ENCODE results near the gene HAPSTR1. TPM values are rescaled to one million over a fixed set of nuclear protein-coding genes. Genes with fewer than 3 reads are reported as not detected.

The HAPSTR1 gene, protein sequence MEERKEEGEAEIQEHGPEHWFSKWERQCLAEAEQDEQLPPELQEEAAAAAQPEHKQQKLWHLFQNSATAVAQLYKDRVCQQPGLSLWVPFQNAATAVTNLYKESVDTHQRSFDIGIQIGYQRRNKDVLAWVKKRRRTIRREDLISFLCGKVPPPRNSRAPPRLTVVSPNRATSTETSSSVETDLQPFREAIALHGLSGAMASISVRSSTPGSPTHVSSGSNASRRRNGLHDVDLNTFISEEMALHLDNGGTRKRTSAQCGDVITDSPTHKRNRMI
- total RNA-seq (2016; rRNA removed; fragmentation: Illumina TruSeq; extraction: Trizol) = 83.2 and 98.4 TPM in 2 replicates
- total RNA-seq (2016; cell fraction: cytosol; rRNA removed; fragmentation: Illumina TruSeq; extraction: Trizol; ENCODE audit: low read depth) = 7.8 and 8.2 TPM in 2 replicates
- total RNA-seq (2016; cell fraction: insoluble cytoplasmic fraction; rRNA removed; fragmentation: Illumina TruSeq; extraction: Trizol) = 84.4 and 87.6 TPM in 2 replicates
- total RNA-seq (2016; cell fraction: membrane; rRNA removed; fragmentation: Illumina TruSeq; extraction: Trizol) = 37.9 and 42.3 TPM in 2 replicates
- 61.0 and 71.2 TPM in 2 replicates for total RNA-seq (2016; cell fraction: nucleus; rRNA removed; fragmentation: Illumina TruSeq; extraction: Trizol)
- 23.6 and 25.2 TPM in 2 replicates for polyA plus RNA-seq (2011; rRNA removed)
- 10.9 and 17.5 TPM in 2 replicates for polyA plus RNA-seq (2011; cell fraction: cytosol; rRNA removed)
- 18.7 and 24.1 TPM in 2 replicates for polyA plus RNA-seq (2011; cell fraction: nucleus; rRNA removed)
- 23.7 and 25.0 TPM in 2 replicates for polyA plus RNA-seq (2012)
- polyA plus RNA-seq (2016; cell fraction: cytosol; fragmentation: Illumina TruSeq; extraction: Trizol; ENCODE audit: low read depth) = 2.8 and 3.6 TPM in 2 replicates
- 37.1 and 37.6 TPM in 2 replicates for polyA plus RNA-seq (2016; cell fraction: insoluble cytoplasmic fraction; fragmentation: Illumina TruSeq; extraction: Trizol; ENCODE audit: low read depth)
- 13.0 and 13.5 TPM in 2 replicates for polyA plus RNA-seq (2016; cell fraction: membrane; fragmentation: Illumina TruSeq; extraction: Trizol; ENCODE audit: low read depth)
- 44.6 and 47.8 TPM in 2 replicates for polyA plus RNA-seq (2016; cell fraction: nucleus; fragmentation: Illumina TruSeq; extraction: Trizol; ENCODE audit: insufficient read depth, low read depth)
- polyA minus RNA-seq (2011; rRNA and poly(A)+ RNA removed; ENCODE audit: low replicate concordance) = 32.6 and 37.5 TPM in 2 replicates
- 34.0 and 41.8 TPM in 2 replicates for polyA minus RNA-seq (2011; cell fraction: cytosol; rRNA and poly(A)+ RNA removed)
- polyA minus RNA-seq (2011; cell fraction: nucleus; rRNA and poly(A)+ RNA removed) = 81.2 and 89.8 TPM in 2 replicates
- percentile 99 among the genes with signal in this experiment for Bru-seq, nascent RNA
- BruChase-seq, experiment 1, labeled RNA remaining after a 6-hour chase = percentile 99 among the genes with signal in this experiment
- percentile 99 among the genes with signal in this experiment for BruChase-seq, experiment 2, labeled RNA remaining after a 2-hour chase
- long read RNA-seq, experiment 1, full-length matches to known transcripts = 2 of 8 reads
- long read RNA-seq, experiment 1, partial matches to known transcripts = 6 of 8 reads
- long read RNA-seq, experiment 1, other reads (novel, unspliced or antisense) = 0 of 8 reads
- long read RNA-seq, experiment 2, full-length matches to known transcripts = 41 of 129 reads
- long read RNA-seq, experiment 2, partial matches to known transcripts = 3 of 129 reads
- long read RNA-seq, experiment 2, other reads (novel, unspliced or antisense) = 85 of 129 reads

GRCh38 chr16:9090960-9091866, at the start of gene HAPSTR1:
Gene HAPSTR1, plus strand, starts transcription at chr16:9091644. Its CDS starts 401 bp downstream, at chr16:9092045.
- Histone ChIP-seq H3K4me2 (ENCODE audit: low read depth, low read length) (peak within 1 kb of the TSS; percentile 98), H3K36me3 (replicated peaks in 1 of 2; ENCODE audit: control insufficient read depth in 1 of 2, insufficient read depth in 2 of 2, low read length in 2 of 2) (peaks cover 4 to 23% of the 10 kb centered on the region in 2 experiments; a peak in 4 of 5 replicates), H3K9ac (ENCODE audit: insufficient read depth, low read depth, low read length) (peak within 1 kb of the TSS; percentile 97), H4K20me1 (ENCODE audit: insufficient read depth, low read length) (peaks cover 36% of the 10 kb centered on the region), H3K27me3 (ENCODE audit: control insufficient read depth in 1 of 2, insufficient read depth in 2 of 2, low read length in 2 of 2) (no peaks in the 10 kb centered on the region; a peak in 1 of 5 replicates), H2AFZ (ENCODE audit: low read length) (no peak within 1 kb of the TSS), H3K9me3 (ENCODE audit: low read length) (no peaks in the 10 kb centered on the region), H3K79me2 (ENCODE audit: insufficient read depth, low read length) (peaks cover 46% of the 10 kb centered on the region), H3K27ac (ENCODE audit: extremely low read length, insufficient read depth, low read length) (peak within 1 kb of the TSS; percentile 85), H3K4me3 (replicated peaks in 1 of 3; ENCODE audit: insufficient read depth in 1 of 3, low read depth in 2 of 3, low read length in 3 of 3) (peak within 1 kb of the TSS; percentile 95 to 98 (median 98)), H3K4me1 (ENCODE audit: insufficient read depth, low read length) (peaks cover 64% of the 10 kb centered on the region)
- peak; percentile 81 for FAIRE-seq
- intact Hi-C loops (cut with micrococcal nuclease; ENCODE audit: unreplicated experiment) (loop anchor here (2.0 to 10.0 kb wide), 7 partner anchors 22 to 416 kb away; partner anchors contain the start of genes ABAT, CARHSP1 and LITAFD), in situ Hi-C loops (cut with HindIII; ENCODE audit: extremely low pct_ligation_motif_present, low pct_unique_long_range_greater_than_20kb) (no loop called here)
- peak; percentile 94 for ATAC-seq
- CTCF ChIA-PET (ENCODE audit: low intra/inter-chr PET ratio, low total read pairs) = no interaction called here
- DNase-seq (ENCODE audit: low spot score) = peak; percentile 100
- WGBS (ENCODE audit: low lambda C conversion rate) = under 1% methylated on average over 40 of the region's 79 CpGs
- no TSS peak for BruUV-seq (replicated peaks)
- POLR2A ChIA-PET = interaction anchor here (0.6 to 3.2 kb wide), 52 partner anchors 11 to 1653 kb away, joined by 3 to 96 read pairs (median 6); partner anchors contain the start of genes ATF7IP2, CARHSP1, METTL22 and NUBP1
- peak; percentile 63; the same call in 1 of the 2 replicates for TF ChIP-seq NR2C2 (CRISPR knock-in tag; IDR thresholded peaks at IDR 0.05; ENCODE audit: borderline replicate concordance)
- TF ChIP-seq SMARCC2 (IDR thresholded peaks at IDR 0.05) = no peak
- peak; percentile 74; the same call in 1 of the 2 replicates for TF ChIP-seq ZNF441 (CRISPR knock-in tag; IDR thresholded peaks at IDR 0.05; ENCODE audit: borderline replicate concordance)
- TF ChIP-seq, protein P1, sequence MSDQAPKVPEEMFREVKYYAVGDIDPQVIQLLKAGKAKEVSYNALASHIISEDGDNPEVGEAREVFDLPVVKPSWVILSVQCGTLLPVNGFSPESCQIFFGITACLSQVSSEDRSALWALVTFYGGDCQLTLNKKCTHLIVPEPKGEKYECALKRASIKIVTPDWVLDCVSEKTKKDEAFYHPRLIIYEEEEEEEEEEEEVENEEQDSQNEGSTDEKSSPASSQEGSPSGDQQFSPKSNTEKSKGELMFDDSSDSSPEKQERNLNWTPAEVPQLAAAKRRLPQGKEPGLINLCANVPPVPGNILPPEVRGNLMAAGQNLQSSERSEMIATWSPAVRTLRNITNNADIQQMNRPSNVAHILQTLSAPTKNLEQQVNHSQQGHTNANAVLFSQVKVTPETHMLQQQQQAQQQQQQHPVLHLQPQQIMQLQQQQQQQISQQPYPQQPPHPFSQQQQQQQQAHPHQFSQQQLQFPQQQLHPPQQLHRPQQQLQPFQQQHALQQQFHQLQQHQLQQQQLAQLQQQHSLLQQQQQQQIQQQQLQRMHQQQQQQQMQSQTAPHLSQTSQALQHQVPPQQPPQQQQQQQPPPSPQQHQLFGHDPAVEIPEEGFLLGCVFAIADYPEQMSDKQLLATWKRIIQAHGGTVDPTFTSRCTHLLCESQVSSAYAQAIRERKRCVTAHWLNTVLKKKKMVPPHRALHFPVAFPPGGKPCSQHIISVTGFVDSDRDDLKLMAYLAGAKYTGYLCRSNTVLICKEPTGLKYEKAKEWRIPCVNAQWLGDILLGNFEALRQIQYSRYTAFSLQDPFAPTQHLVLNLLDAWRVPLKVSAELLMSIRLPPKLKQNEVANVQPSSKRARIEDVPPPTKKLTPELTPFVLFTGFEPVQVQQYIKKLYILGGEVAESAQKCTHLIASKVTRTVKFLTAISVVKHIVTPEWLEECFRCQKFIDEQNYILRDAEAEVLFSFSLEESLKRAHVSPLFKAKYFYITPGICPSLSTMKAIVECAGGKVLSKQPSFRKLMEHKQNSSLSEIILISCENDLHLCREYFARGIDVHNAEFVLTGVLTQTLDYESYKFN (CRISPR knock-in tag; conservative IDR thresholded peaks at IDR 0.05) = peak; percentile 74
- TF ChIP-seq ZNF329 (CRISPR knock-in tag; IDR thresholded peaks at IDR 0.05; ENCODE audit: low read depth) = peak; percentile 88
- peak; percentile 23; the same call in 1 of the 2 replicates for TF ChIP-seq ZNF510 (CRISPR knock-in tag; IDR thresholded peaks at IDR 0.05; ENCODE audit: low read depth)
- TF ChIP-seq BHLHE40 (IDR thresholded peaks at IDR 0.05; ENCODE audit: low read length) = peak; percentile 96
- TF ChIP-seq NFE2L2 (IDR thresholded peaks at IDR 0.05; ENCODE audit: low read length) = no peak
- no peak for TF ChIP-seq ZNF770 (CRISPR knock-in tag; IDR thresholded peaks at IDR 0.05)
